ENCODE data around the gene ABCG1. TPM values are rescaled to one million over a fixed set of nuclear protein-coding genes. Genes with fewer than 3 reads are reported as not detected.

The ABCG1 gene
- total and polyA plus RNA-seq, 2 experiments from 2014 or later: 1.3 to 4.4 TPM

- Mint-ChIP-seq H3K27ac (no peak overlapping the region), H3K4me3 (peak overlapping the region; percentile 78), H3K4me1 (peaks cover 8% of the 10 kb centered on the region), H3K9me3 (peaks cover 19% of the 10 kb centered on the region), H3K27me3 (ENCODE audit: insufficient read depth, low read depth, poor library complexity) (peaks cover 23% of the 10 kb centered on the region), H3K36me3 (ENCODE audit: low read depth) (peaks cover 3% of the 10 kb centered on the region; the same call in 1 of the 3 replicates)
- Histone ChIP-seq H3K79me2 (replicated peaks; ENCODE audit: insufficient read depth) (no peaks in the 10 kb centered on the region), H3K4me2 (peak overlapping the region; percentile 98), H2AFZ (peak overlapping the region; percentile 97), H3F3A (replicated peaks; ENCODE audit: low read depth) (no peaks in the 10 kb centered on the region), H3K4me3 (peak overlapping the region; percentile 85), H3K9me2 (ENCODE audit: insufficient read depth) (no peaks in the 10 kb centered on the region), H3K4me1 (ENCODE audit: insufficient read depth) (peaks cover 9% of the 10 kb centered on the region), H3K36me3 (ENCODE audit: insufficient read depth) (no peaks in the 10 kb centered on the region), H3K27me3 (ENCODE audit: insufficient read depth) (peaks cover 37% of the 10 kb centered on the region), H3K27ac (ENCODE audit: low read depth) (no peak overlapping the region), H4K20me1 (replicated peaks; ENCODE audit: insufficient read depth) (no peaks in the 10 kb centered on the region)
- DNase-seq (ENCODE audit: low spot score) (peak; percentile 43), ATAC-seq (peak; percentile 38)
- no peak for TF ChIP-seq STAT1 (IDR thresholded peaks at IDR 0.05; ENCODE audit: unreplicated experiment)
- no peak for TF ChIP-seq EZH2 (IDR thresholded peaks at IDR 0.05; ENCODE audit: low read depth, unreplicated experiment)
- no peak for TF ChIP-seq CTCF (conservative IDR thresholded peaks at IDR 0.05; ENCODE audit: low read depth in 2 of 2)
- TF ChIP-seq JUNB (IDR thresholded peaks at IDR 0.05; ENCODE audit: unreplicated experiment): no peak
- TF ChIP-seq NANOG (IDR thresholded peaks at IDR 0.05; ENCODE audit: borderline replicate concordance): no peak
- TF ChIP-seq REST (IDR thresholded peaks at IDR 0.05; ENCODE audit: unreplicated experiment): no peak
- no peak for TF ChIP-seq ZNF462 (CRISPR knock-in tag; IDR thresholded peaks at IDR 0.05)
- TF ChIP-seq ZNF331 (CRISPR knock-in tag; IDR thresholded peaks at IDR 0.05; ENCODE audit: low read depth): no peak
- TF ChIP-seq ZNF114 (CRISPR knock-in tag; IDR thresholded peaks at IDR 0.05): no peak
- no peak for TF ChIP-seq ETS1 (IDR thresholded peaks at IDR 0.05)
- TF ChIP-seq CREB1 (CRISPR knock-in tag; IDR thresholded peaks at IDR 0.05; ENCODE audit: low read depth): no peak
- no peak for TF ChIP-seq POLR2AphosphoS5 (IDR thresholded peaks at IDR 0.05; ENCODE audit: low read depth)
- TF ChIP-seq EZH2phosphoT487 (IDR thresholded peaks at IDR 0.05; ENCODE audit: unreplicated experiment): no peak
Measured at GRCh38 chr21:42219606-42220137, 732 bp downstream of the ABCG1 start.

Data from GM23338 (cell line).